SK-MEL-5 (cell line): Measurements from ENCODE around the gene MYRIP. TPM values are rescaled to one million over a fixed set of nuclear protein-coding genes. Genes with fewer than 3 reads are reported as not detected.
A peak's percentile ranks its signal among the peaks of the same experiment; 100 is the strongest.

Source experiments
- DNase-seq: peaks from one replicate; pipeline ENCODE4 v3.0.0-alpha.2; 2016; ENCODE audit warnings: low read depth, low spot score
- in situ Hi-C: cut with HindIII; loops from 2 replicates; pipeline ENCODE4 v1.10.0; 2016; ENCODE audit warnings: low sequenced_read_pairs, high pct_unique_total_duplicates, low pct_unique_long_range_greater_than_20kb
- total RNA-seq: library from RNA; depleted of rRNA; stranded (reverse); fragments of >200 nt; shearing (Covaris generic); gene quantifications from 2 replicates; pipeline ENCODE4 v1.2.3, GENCODE V29; 2014

Gene MYRIP
- total RNA-seq, 1 experiment from 2014 or later, result 0.21 TPM

DNA sequence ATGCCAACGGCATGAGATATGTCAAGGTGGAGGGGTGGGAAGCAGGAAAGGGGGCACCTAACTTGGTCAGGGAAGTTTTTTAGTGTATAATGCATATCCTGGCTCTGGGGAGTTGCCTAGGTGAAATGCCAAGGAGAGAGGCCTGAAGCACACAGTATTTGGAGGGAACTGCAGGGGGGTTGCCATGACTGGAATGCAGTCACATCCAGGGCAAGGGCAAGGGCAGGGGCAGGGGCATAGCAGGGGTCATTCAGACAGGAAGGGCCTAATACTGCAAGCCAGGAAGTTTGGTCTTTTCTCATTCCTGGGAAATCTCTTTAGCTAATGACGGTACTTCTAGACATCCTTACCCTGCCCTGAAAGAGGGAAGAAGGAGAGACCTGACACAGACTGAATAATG lies 60.5 kb downstream of the MYRIP start:
- in situ Hi-C loops, result no loop called here
- no peak for DNase-seq

DNA sequence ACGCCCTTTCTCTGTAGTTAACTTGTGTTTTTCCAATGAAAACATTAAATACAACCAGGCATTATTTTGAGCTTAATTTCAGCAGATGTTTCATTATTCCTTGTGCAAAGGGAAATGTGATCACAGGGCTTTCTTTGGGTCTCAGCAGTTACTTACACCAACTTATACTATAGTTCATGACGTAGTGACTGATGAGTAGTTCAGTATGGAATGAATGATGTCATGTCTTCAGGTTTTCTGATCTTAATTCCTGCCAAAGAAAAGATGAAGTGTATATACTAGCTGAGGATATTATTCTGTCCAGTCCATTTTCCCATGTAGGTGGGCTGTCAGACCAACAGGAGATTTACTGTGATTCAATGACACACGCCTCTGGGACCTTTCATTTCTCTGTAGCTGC lies 61.3 kb downstream of the MYRIP start:
- in situ Hi-C loops, result no loop called here

DNA sequence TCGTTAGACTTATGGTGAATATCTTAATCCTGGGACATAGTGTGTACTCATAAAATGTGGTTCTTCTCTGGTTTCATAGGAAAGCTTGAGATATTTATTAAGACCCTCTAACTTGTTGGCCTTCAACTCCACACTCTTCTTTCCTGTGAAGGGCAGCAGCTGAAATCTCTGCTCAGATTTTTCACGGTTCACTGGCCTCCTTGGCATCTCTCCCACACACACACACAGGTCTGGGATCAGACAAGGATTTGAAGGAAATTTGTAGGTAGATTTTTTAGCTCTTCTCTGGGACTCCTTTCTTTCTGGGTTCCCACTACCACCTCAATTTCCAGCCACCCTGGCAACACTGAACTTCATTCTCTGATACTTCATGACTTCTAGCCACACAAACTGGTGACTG lies 70.2 kb downstream of the MYRIP start:
- no peak for DNase-seq
- in situ Hi-C loops, result no loop called here

More for the DNA sequence above, 61.3 kb downstream of the MYRIP start:
- no peak for DNase-seq

DNA sequence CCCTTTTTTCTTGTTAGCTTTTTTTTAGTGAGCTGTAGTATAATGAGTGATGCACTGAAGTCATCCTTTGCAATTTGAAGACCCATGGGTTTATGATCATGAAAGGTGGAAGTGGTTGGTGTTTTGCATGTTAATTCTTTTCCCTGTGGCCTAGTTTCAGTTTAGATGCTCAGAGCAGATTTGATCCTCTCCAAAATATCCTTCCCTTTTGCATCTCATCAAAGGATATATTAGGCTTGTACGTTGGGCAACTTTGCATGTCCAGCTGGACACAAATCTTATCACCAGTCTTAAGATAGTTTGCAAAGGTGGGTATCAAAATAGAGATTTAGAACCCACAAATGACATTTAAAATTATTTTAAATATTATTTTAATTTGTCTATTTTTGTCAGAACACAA lies 72.7 kb downstream of the MYRIP start:
- in situ Hi-C loops, result no loop called here

DNA sequence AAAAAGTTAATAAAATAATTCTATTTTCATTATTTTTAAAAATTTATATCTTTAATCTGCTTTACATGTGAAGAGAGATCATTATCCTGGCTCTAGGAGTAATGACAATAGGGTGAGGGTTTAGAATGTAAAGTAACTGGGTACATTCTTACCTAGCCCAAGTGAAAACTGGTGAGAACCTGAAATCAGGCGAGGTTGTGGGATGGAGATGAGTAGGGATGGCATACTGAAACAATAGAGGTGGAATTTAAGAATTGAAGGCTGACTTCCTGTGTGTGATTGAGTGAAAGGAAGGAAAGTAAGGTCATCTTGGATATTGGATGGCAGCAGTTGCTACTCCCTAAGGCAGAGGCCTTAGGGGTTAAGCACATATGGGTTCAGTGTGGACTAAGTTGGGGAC lies 82.7 kb downstream of the MYRIP start:
- no peak for DNase-seq
- in situ Hi-C loops, result no loop called here

More for the DNA sequence above, 72.7 kb downstream of the MYRIP start:
- no peak for DNase-seq

DNA sequence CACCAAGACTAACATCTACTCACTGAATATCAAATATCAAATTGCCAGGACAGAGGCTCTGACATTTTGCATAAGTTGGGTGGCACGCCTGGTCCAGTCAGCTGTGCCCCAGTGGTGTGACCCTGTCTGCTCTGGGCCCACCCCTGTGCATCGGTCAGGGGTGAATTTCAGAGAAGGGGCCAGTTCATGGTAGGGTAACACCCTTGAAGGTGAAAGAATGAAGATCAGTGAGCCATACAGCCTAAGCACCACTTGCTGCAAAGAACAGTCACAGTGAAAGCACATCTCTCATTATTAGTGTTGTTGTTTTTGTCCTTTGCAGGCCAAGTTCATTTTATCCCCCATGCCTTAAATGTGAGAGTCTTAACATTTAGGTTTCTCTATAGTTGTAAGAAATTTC lies 86.8 kb downstream of the MYRIP start:
- in situ Hi-C loops, result no loop called here
- DNase-seq, result no peak

DNA sequence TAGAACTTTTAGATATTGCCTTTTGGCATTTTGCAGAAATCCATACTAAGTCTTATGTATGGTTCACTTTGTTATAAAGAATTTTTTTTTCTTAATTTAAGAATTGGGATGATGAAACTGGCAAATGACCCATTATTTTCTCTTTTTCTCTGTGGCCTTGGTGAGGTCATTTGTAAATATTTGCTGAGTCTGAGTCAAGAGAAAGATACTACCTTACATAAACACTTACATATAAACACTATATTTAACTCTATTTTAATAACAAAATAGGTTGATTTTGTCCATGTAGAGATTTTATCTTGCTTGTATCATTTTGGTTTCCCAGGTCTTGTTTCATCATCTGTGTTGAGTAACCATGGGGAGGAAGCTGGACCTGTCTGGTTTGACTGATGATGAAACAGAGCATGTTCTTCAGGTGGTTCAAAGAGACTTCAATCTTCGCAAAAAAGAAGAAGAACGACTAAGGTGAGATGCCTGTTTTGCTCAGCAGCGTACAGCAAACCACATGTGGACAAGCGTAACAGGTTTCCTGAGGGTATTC lies 91.1 kb downstream of the MYRIP start:
- in situ Hi-C loops, result no loop called here
- DNase-seq, result no peak

DNA sequence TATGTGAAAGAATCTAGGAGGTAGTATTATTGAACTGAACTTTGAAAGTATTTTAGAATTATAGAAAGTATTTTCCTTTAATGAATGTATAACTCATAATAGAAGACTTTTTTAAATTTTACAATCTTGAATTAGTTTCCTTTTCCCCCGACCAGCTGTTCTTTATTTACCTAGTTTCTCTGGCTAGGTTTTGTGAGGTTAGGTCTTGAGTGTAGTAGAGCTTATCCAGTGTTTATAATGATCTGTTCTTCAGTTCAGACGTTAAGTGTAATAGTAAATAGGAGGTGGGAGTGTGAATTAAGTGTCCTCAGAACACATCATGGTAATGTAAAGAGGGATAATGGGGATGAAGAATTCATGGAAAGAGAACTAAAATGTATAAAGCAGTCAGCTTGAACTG lies 93.8 kb downstream of the MYRIP start:
- in situ Hi-C loops, result no loop called here
- DNase-seq, result no peak

DNA sequence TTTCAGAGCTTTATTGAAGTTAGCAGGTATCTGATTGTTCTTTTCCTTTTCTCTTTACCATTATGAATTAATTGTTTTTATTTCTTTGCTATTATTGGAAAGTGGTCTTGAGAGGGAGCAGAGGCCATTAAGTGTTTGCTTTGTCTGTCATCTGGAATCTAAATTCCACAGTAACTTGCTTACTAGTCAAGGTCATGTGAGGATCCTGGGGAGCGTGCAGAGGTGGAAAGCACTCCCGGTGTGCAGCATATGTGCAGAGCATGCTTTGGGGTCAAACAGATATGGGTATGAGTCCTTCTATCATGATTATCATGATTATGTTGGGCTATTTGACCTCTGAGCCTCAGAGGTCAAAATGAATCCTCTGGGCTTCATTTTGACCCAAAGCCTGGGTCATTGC lies 96.4 kb downstream of the MYRIP start:
- in situ Hi-C loops, result no loop called here

DNA sequence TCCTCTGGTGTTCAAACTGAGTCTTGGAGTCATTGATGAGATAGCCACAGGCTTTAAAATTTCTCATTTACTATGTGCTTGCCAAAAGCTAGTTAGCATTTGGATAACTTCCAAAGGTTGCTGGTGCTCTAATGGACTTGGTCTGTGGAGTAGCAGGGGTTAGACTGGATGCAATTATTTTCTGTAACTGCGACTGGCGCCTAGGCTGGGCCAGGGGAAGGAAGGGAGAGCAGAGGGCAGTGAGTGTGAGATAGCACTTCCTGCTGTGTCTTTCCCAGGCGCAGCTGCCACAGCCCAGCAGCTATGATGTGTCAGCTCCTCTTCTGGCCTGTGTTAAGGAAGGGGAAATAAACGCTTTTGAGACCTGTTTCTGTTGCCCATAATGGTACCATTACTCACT lies 98.6 kb downstream of the MYRIP start:
- in situ Hi-C loops, result no loop called here

More for the DNA sequence above, 96.4 kb downstream of the MYRIP start:
- no peak for DNase-seq

DNA sequence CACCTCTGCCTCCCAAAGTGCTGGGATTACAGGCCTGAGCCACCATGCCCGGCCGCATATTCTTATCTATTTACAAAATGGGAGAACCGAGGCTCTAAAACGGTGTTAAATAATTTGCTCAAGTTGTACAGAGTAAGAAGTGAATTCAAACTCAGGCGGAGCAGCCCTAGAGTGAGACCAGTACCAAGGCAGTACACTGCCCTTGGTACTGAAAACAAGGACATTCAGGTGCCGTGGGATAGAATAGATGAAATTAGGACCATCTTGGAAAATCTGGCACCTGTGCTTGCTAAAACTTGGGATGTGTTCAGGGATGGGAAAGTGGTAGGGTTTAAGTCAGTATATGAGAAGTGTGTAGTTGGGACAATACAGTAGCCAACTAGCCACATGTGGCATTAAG lies 100.7 kb downstream of the MYRIP start:
- in situ Hi-C loops, result no loop called here
- no peak for DNase-seq

More for the DNA sequence above, 98.6 kb downstream of the MYRIP start:
- no peak for DNase-seq

DNA sequence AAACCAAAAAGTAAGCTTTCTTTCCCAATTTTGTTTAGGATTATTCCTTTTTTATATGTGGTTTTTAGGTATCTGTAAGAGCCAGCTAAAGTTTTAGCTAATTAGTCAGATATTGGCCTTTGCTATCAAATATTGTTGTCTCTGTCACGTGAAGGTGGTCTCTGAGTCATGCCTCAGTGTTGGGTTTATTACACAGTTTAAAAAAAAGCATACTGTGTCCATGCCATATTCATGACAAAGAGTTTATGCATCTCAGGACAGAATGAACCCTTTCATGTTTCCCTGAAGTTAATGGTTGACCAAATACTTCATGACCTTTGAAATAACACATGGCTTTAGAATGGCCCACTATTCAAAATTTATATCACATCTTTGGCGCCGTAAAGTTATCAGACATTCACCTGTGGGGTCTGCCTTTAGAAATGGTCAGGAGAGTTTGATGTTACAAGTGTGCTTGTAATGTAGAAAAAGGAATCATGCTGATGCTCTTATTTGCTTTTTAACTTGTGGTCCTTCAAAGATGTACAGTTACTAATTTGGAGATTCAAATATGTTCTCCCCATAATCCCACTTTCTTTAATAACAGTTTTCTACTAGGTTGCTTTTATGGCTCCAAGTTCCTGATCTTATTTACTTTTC lies 101.5 kb downstream of the MYRIP start:
- DNase-seq, result peak; percentile 72
- in situ Hi-C loops, result no loop called here

DNA sequence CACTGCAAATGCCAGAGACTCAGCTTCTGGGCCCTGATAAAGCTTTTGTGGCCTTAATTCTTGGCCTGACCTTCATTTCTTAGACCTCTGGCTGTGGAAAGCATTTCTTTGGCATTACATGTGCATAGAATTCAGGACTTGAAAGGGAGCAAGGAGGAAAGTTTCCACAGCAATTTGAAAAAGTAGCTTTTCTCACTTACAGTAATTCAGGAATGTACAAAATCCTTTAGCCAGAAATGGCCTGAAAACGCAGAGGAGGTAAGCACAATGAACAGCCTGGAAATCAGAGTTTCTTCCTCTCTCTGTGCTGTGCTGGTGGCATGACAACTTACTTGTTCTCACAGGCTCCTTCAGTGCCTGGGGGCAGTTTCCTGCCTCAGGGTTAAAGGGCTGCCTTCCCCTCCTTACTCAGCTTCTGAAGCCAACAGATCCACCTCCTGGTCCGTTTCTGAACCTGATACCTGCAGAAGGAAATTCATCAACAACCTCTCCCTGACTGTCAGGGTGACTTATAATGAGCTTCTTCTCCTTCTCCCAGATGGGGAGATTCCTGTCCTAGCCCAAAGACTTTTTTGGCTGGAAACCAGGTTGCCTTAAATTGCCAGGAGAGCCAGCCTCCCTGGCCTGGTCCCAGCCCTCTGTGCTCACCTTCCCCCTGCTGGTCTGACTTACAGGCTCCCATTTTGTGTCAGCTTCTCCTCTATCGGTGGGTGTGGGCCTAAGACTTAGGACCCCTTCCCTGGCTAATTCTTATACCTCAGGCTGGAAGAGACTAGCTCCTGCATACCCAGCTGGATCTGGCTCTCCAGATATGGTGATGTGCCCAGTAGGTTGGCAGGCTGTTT lies 102.3 kb downstream of the MYRIP start:
- in situ Hi-C loops, result no loop called here
- DNase-seq, result peak; percentile 17

DNA sequence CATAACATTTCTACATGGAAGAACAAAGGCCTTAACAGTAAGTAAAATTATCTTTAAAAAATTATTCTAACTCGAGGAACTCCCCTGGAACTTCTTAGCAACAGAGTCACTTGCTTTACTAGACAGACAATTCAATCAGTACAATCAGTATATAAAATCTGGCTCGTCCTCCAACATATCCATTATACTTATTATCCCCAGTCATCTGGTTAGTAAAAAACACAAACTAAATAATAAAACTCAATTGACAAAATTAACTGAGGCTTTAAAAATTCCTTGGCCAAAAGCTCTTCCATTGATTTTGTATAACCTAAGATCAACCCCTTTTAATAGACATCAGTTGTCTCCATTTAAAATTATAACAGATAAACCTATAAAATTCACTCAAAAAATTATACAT lies 105.6 kb downstream of the MYRIP start:
- in situ Hi-C loops, result no loop called here

DNA sequence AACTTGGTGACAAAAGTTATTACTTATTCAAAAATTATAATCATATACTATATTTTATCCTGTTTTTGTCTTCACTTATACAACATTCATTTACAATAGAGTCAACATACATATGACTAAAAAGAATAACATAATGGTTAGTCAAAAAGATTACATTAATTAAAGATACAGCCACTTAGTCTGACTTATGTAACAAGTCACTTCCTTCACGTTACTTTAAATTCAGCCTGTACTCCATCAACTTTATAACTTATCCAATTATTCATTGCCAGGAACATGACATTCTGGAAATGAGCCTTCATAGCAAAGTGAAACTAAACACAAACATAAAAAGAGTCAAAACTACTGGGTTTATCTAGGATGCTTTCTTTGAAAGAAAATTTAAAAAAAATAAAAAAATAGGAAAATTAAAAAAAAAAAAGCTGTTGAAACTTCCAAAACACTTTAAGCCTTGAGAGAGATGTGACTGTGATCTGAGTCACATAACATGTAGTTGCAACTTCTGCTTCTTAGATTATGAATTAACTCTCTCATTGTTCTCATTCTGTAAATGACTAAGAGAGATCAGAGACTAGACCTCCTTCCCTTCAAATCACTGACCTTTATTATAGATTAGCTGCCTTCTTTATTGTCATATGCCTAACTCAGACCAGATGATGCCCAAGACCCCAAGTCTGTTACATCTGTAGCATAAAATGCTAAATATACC lies 107.8 kb downstream of the MYRIP start:
- DNase-seq, result no peak

More for the DNA sequence above, 105.6 kb downstream of the MYRIP start:
- DNase-seq, result no peak

DNA sequence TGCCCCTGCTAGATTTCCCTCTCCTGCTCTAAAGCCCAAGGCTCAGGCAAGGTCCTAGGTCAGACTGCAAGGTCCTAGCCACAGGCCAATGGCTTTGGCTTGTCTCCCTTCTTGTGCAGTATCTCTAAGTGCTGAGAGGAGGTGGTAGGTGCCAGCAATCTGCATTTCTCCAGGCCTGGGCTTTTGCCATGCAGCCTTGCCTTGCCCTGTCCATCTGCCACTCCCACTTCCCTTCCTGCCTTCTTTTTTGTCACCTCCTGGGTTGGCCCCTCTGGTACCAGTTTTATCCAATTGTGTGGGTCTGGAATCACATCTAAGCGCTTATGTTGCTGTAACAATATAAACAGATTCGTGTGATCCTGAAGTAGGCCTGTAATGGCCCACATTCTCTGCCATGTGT lies 109.9 kb downstream of the MYRIP start:
- in situ Hi-C loops, result no loop called here
- DNase-seq, result no peak

More for the DNA sequence above, 107.8 kb downstream of the MYRIP start:
- in situ Hi-C loops, result no loop called here

DNA sequence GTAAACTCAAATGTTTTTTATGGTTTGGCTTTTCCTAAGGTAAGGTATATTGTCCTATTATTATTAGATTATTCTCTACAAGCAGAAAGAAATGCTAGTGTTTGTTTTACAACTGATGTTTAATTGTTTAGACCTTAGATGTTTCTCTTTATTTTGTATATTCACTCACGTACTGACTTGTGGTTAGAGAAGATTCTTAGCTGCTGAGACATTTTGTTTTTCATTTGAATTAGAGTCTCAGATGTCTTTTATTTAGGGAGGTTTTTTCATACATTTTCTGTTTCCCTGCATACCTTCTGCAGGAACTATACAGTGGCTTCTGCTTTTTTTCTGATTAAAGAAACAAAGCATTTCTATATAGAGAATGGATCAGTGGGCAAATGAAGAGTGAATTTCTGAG lies 110.9 kb downstream of the MYRIP start:
- DNase-seq, result no peak
- in situ Hi-C loops, result no loop called here

DNA sequence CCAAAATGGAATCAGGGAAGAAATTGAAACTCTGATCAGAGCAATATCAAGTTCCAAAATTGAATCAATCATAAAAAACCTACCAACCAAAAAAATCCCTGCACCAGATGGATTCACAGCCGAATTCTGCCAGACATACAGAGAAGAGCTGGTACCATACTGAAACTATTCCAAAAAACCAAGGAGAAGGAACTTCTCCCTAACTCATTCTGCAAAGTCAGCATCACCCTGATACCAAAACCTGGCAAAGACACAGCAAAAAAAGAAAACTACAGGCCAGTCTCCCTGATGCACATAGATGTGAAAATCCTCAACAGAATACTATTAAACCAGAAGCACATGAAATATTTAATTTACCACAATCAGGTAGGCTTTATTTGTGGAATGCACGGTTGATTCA lies 118.1 kb downstream of the MYRIP start:
- in situ Hi-C loops, result no loop called here
- DNase-seq, result no peak
